ENCODE measurements around the gene SIPA1L3. TPM values are rescaled to one million over a fixed set of nuclear protein-coding genes. Genes with fewer than 3 reads are reported as not detected.

Gene SIPA1L3
- polyA plus RNA-seq, 1 donor from 2014 or later = 2.8 TPM

DNA sequence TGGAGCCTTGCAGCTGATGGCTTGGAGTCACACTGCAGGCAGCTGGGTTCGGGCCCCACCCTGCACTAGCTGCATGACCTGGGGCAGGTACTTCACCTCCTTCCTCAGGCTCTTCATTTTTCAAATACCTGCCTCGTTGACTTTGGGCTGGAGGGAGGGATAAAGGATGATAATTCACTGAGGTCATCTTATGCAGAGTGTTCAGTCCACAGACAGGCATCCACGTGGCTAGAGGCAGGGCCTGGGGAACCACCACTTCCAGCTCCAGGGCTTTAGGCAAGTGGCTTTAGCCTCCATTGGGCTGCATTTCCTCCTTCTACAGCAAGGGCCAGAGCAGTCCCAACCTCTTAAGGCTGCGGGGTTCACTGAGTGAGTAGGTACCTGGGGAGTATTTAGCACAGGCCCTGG, 84.8 kb downstream of the SIPA1L3 start:
- Histone ChIP-seq H3K27ac (ENCODE audit: low read length) (no peak overlapping the region), H3K4me2 (ENCODE audit: low read length) (no peak overlapping the region), H2AFZ (ENCODE audit: low read depth, low read length) (no peak overlapping the region), H3K27me3 (ENCODE audit: insufficient read depth, low read depth, low read length) (no peaks in the 10 kb centered on the region), H3F3A (ENCODE audit: insufficient read depth, low read length, poor library complexity, severe bottlenecking) (no peaks in the 10 kb centered on the region), H3K9me3 (ENCODE audit: low read length) (no peaks in the 10 kb centered on the region), H3K79me2 (replicated peaks; ENCODE audit: insufficient read depth, low read length) (no peaks in the 10 kb centered on the region), H3K4me3 (ENCODE audit: low read length) (no peak overlapping the region), H4K20me1 (ENCODE audit: insufficient read depth) (no peaks in the 10 kb centered on the region), H3K36me3 (ENCODE audit: insufficient read depth, low read length) (no peaks in the 10 kb centered on the region), H3K9me2 (ENCODE audit: insufficient read depth, low read length) (no peaks in the 10 kb centered on the region), H3K9ac (ENCODE audit: low read length) (no peak overlapping the region)
- TF ChIP-seq POLR2AphosphoS5 (IDR thresholded peaks at IDR 0.05) (no peak), EP300 (conservative IDR thresholded peaks at IDR 0.05; ENCODE audit: poor library complexity, severe bottlenecking) (no peak), EZH2 (IDR thresholded peaks at IDR 0.05; ENCODE audit: borderline replicate concordance, insufficient read depth, low read length, poor library complexity, severe bottlenecking) (no peak), TAF1 (IDR thresholded peaks at IDR 0.05; ENCODE audit: low read depth) (no peak), MXI1 (conservative IDR thresholded peaks at IDR 0.05; ENCODE audit: poor library complexity, severe bottlenecking) (no peak), RAD21 (conservative IDR thresholded peaks at IDR 0.05) (no peak), SMC3 (conservative IDR thresholded peaks at IDR 0.05; ENCODE audit: poor library complexity) (no peak)
- TF ChIP-seq, protein P1, sequence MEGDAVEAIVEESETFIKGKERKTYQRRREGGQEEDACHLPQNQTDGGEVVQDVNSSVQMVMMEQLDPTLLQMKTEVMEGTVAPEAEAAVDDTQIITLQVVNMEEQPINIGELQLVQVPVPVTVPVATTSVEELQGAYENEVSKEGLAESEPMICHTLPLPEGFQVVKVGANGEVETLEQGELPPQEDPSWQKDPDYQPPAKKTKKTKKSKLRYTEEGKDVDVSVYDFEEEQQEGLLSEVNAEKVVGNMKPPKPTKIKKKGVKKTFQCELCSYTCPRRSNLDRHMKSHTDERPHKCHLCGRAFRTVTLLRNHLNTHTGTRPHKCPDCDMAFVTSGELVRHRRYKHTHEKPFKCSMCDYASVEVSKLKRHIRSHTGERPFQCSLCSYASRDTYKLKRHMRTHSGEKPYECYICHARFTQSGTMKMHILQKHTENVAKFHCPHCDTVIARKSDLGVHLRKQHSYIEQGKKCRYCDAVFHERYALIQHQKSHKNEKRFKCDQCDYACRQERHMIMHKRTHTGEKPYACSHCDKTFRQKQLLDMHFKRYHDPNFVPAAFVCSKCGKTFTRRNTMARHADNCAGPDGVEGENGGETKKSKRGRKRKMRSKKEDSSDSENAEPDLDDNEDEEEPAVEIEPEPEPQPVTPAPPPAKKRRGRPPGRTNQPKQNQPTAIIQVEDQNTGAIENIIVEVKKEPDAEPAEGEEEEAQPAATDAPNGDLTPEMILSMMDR (IDR thresholded peaks at IDR 0.05; ENCODE audit: poor library complexity, severe bottlenecking) = no peak
- TF ChIP-seq, protein P2, sequence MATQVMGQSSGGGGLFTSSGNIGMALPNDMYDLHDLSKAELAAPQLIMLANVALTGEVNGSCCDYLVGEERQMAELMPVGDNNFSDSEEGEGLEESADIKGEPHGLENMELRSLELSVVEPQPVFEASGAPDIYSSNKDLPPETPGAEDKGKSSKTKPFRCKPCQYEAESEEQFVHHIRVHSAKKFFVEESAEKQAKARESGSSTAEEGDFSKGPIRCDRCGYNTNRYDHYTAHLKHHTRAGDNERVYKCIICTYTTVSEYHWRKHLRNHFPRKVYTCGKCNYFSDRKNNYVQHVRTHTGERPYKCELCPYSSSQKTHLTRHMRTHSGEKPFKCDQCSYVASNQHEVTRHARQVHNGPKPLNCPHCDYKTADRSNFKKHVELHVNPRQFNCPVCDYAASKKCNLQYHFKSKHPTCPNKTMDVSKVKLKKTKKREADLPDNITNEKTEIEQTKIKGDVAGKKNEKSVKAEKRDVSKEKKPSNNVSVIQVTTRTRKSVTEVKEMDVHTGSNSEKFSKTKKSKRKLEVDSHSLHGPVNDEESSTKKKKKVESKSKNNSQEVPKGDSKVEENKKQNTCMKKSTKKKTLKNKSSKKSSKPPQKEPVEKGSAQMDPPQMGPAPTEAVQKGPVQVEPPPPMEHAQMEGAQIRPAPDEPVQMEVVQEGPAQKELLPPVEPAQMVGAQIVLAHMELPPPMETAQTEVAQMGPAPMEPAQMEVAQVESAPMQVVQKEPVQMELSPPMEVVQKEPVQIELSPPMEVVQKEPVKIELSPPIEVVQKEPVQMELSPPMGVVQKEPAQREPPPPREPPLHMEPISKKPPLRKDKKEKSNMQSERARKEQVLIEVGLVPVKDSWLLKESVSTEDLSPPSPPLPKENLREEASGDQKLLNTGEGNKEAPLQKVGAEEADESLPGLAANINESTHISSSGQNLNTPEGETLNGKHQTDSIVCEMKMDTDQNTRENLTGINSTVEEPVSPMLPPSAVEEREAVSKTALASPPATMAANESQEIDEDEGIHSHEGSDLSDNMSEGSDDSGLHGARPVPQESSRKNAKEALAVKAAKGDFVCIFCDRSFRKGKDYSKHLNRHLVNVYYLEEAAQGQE (IDR thresholded peaks at IDR 0.05; ENCODE audit: borderline replicate concordance) = no peak

DNA sequence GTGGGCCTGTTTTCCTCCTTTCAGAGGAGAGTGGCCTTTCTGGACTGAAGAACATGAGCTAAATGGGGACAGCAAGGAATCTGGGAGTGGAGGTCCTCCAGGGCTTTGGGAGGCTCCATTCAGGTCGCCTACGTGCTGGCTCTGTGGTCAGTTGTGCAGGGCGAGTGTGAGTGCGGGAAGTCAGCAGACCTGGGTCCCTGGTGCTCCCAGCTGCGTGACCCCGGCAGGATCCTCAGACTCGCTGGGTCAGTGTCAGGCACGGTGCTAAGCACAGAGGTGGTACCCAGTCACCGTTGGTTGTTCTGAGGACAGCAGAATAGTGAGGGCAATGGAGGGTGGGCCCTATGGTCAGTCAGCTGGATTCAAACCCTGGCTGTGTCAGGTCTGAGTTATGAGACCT, 85.8 kb downstream of the SIPA1L3 start:
- no peaks in the 10 kb centered on the region for H3K9me3 ChIP-seq (ENCODE audit: low read length)
- no peaks in the 10 kb centered on the region for H3K9me2 ChIP-seq (ENCODE audit: insufficient read depth, low read length)
- H3K4me2 ChIP-seq (ENCODE audit: low read length) = no peak overlapping the region
- H3K36me3 ChIP-seq (ENCODE audit: insufficient read depth, low read length) = no peaks in the 10 kb centered on the region
- no peaks in the 10 kb centered on the region for H4K20me1 ChIP-seq (ENCODE audit: insufficient read depth)
- H3K79me2 ChIP-seq (replicated peaks; ENCODE audit: insufficient read depth, low read length) = no peaks in the 10 kb centered on the region
- TF ChIP-seq, protein P2 (IDR thresholded peaks at IDR 0.05; ENCODE audit: borderline replicate concordance) = no peak
- TF ChIP-seq TAF1 (IDR thresholded peaks at IDR 0.05; ENCODE audit: low read depth) (no peak), EP300 (conservative IDR thresholded peaks at IDR 0.05; ENCODE audit: poor library complexity, severe bottlenecking) (no peak), MXI1 (conservative IDR thresholded peaks at IDR 0.05; ENCODE audit: poor library complexity, severe bottlenecking) (no peak), RAD21 (conservative IDR thresholded peaks at IDR 0.05) (no peak), SMC3 (conservative IDR thresholded peaks at IDR 0.05; ENCODE audit: poor library complexity) (no peak), EZH2 (IDR thresholded peaks at IDR 0.05; ENCODE audit: borderline replicate concordance, insufficient read depth, low read length, poor library complexity, severe bottlenecking) (no peak), POLR2AphosphoS5 (IDR thresholded peaks at IDR 0.05) (no peak)
- TF ChIP-seq, protein P1 (IDR thresholded peaks at IDR 0.05; ENCODE audit: poor library complexity, severe bottlenecking) = no peak
- no peaks in the 10 kb centered on the region for H3K27me3 ChIP-seq (ENCODE audit: insufficient read depth, low read depth, low read length)
- H3K27ac ChIP-seq (ENCODE audit: low read length) = no peak overlapping the region
- no peak overlapping the region for H2AFZ ChIP-seq (ENCODE audit: low read depth, low read length)
- H3K4me3 ChIP-seq (ENCODE audit: low read length) = no peak overlapping the region
- no peak overlapping the region for H3K9ac ChIP-seq (ENCODE audit: low read length)
- no peaks in the 10 kb centered on the region for H3F3A ChIP-seq (ENCODE audit: insufficient read depth, low read length, poor library complexity, severe bottlenecking)

Data from neural cell (in vitro differentiated cells).